HFFc6 (cell line): ENCODE results near the gene FOSB. TPM values are rescaled to one million over a fixed set of nuclear protein-coding genes. Genes with fewer than 3 reads are reported as not detected.

Experiments used
- DNase-seq: peaks from one replicate; pipeline ENCODE4 v3.0.0-alpha.2; 2018
- H3K27ac Mint-ChIP-seq: 2 replicates; pipeline ENCODE4 v1.8.0; 2020; ENCODE audit warnings: mild to moderate bottlenecking, mixed read lengths
- H3K27me3 Mint-ChIP-seq: 2 replicates; pipeline ENCODE4 v1.8.0; 2021; ENCODE audit warnings: mild to moderate bottlenecking, moderate library complexity, mixed read lengths; ENCODE audit not compliant: insufficient read depth
- H3K36me3 Mint-ChIP-seq: 2 replicates; pipeline ENCODE4 v1.8.0; 2021; ENCODE audit warnings: low read depth, mixed read lengths
- H3K4me1 Mint-ChIP-seq: 2 replicates; pipeline ENCODE4 v1.8.0; 2020; ENCODE audit warnings: low read depth, mixed read lengths
- H3K4me3 Mint-ChIP-seq: 2 replicates; pipeline ENCODE4 v1.8.0; 2020; ENCODE audit warnings: mild to moderate bottlenecking, moderate library complexity, mixed read lengths
- H3K9me3 Mint-ChIP-seq: 2 replicates; pipeline ENCODE4 v1.8.0; 2020; ENCODE audit warnings: mild to moderate bottlenecking, mixed read lengths
- total RNA-seq, 6 experiments: library from RNA; stranded (reverse); fragmentation: NEBNext Ultra II Directional; extraction: Animal tissue kit (Norgen Biotek cat#: 25700); gene quantifications; 2 replicates in 1 of 6; 3 replicates in 5 of 6; pipeline ENCODE4 v1.2.3, GENCODE V29; 2021
- TF ChIP-seq, protein P1 (sequence below): fragments of 200-600 bp; sonication (generic); IDR thresholded peaks from 2 replicates; pipeline ENCODE4 v1.5.0; 2021; ENCODE audit warnings: antibody characterized with exemption, mild to moderate bottlenecking

FOSB gene
- total RNA-seq, 6 experiments from 2014 or later: 35.0 to 71.5 (median 62.9) TPM

DNA sequence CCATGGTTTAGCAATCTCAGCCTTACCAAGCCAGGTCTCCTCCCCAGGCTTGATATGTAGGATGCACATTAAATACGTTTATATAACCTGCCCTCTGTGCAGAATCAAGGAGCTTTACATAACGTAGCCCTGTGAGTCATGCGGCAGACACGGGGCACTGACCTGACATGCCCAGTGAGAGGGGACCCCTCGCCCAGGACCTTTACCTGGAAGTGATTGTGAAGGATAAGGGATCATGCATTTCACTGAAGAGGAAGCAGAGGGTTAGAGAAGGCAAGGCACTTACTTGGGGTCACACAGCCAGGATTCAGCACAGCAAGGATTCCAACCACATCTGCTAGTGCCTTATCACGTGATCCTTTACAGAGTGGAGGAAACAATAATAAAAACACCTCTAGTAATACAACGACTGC, 18.9 kb upstream of the FOSB start:
- Mint-ChIP-seq H3K27ac (peak overlapping the region; percentile 100), H3K4me3 (peak overlapping the region; percentile 58), H3K4me1 (peaks cover 63% of the 10 kb centered on the region)

DNA sequence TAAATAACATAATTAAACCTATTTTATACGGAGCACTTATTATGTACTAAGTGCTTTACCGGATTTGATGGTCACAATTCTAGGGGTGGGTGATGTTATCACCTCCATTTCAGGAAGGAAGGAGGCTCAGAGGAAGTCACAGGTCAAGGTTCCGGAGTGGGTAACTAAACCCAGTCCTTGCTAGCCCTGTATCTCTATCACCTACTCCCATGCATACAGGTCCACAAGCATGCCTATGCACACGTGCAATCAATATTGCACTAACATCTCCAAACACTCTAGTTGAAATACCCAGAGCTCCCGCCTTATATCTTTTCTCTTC, 17.8 kb upstream of the FOSB start:
- Mint-ChIP-seq H3K4me3 (peak overlapping the region; percentile 99), H3K27me3 (peaks cover 5% of the 10 kb centered on the region; the same call in 1 of the 2 replicates), H3K9me3 (no peaks in the 10 kb centered on the region), H3K36me3 (no peaks in the 10 kb centered on the region), H3K27ac (peak overlapping the region; percentile 100), H3K4me1 (peaks cover 62% of the 10 kb centered on the region)
- DNase-seq: no peak
- TF ChIP-seq, protein P1, sequence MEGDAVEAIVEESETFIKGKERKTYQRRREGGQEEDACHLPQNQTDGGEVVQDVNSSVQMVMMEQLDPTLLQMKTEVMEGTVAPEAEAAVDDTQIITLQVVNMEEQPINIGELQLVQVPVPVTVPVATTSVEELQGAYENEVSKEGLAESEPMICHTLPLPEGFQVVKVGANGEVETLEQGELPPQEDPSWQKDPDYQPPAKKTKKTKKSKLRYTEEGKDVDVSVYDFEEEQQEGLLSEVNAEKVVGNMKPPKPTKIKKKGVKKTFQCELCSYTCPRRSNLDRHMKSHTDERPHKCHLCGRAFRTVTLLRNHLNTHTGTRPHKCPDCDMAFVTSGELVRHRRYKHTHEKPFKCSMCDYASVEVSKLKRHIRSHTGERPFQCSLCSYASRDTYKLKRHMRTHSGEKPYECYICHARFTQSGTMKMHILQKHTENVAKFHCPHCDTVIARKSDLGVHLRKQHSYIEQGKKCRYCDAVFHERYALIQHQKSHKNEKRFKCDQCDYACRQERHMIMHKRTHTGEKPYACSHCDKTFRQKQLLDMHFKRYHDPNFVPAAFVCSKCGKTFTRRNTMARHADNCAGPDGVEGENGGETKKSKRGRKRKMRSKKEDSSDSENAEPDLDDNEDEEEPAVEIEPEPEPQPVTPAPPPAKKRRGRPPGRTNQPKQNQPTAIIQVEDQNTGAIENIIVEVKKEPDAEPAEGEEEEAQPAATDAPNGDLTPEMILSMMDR: no peak

More for the DNA sequence above, 18.9 kb upstream of the FOSB start:
- DNase-seq: no peak
- TF ChIP-seq, protein P1: no peak
- Mint-ChIP-seq H3K27me3 (peaks cover 10% of the 10 kb centered on the region), H3K9me3 (no peaks in the 10 kb centered on the region), H3K36me3 (no peaks in the 10 kb centered on the region)

DNA sequence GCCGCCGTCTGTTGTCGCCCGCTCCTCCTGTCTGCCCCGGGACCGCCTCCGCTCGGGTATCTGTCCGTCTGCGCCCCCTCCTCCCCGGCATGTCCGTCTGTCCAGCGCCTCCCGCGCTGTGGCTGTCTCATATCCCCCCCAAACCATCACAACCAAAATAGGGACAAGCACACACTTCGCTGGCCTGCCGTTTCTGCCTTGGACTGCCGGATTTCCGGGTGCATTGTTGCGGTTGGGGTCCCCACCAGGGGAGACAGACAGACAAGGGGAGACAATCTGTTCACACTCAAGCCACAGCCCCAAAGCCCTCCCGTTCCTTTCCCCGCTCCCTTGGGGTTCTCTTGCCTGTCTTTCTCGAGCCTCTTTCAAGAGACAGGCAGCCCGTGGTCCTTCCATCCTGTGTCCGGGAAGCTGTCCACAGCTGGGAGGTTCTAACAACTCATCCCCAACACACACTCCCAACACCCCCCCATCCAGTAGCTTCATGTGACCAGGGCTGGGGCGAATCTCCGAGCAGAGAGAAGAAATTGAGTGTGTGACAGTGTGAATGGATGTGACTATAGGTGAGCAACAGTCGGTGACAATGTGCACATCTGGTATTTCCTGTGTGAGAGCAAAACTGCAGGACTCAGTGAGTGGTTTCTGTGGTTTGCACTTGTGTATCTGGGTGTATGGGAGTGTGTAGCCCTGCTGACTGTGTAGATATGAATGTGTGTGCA, 16.5 kb upstream of the FOSB start:
- Mint-ChIP-seq H3K27me3 (peaks cover 6% of the 10 kb centered on the region; the same call in 1 of the 2 replicates), H3K9me3 (no peaks in the 10 kb centered on the region), H3K4me3 (peak overlapping the region; percentile 96), H3K4me1 (peaks cover 64% of the 10 kb centered on the region), H3K36me3 (no peaks in the 10 kb centered on the region), H3K27ac (peak overlapping the region; percentile 100)
- TF ChIP-seq, protein P1: no peak
- peak; percentile 69 for DNase-seq

DNA sequence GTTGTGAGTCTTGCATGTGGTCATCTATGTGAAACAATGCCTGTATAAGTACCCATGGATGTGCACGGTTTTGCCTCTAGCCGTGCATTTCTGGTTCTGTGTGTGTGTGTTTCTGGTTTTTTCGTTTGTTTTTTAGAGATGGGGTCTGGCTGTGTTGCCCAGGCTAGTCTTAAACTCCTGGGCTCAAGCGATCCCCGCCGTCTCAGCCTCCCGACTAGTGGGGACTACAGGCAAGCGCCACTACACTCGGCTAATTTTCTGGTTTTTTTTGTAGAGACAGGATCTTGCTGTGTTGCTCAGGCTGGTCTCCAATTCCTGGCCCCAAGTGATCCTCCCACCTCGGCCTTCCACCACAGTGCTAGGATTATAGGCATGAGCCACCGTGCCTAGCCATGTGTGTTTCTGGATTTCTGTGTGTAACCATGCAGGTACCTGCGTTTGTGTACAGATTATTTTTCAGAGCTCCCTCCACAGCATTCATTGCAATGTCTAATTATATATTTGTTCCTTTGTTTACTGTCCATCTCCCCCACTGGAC, 15.9 kb upstream of the FOSB start:
- H3K9me3 Mint-ChIP-seq: no peaks in the 10 kb centered on the region
- peak overlapping the region; percentile 100 for H3K27ac Mint-ChIP-seq
- H3K4me3 Mint-ChIP-seq: peak overlapping the region; percentile 96
- no peaks in the 10 kb centered on the region for H3K36me3 Mint-ChIP-seq
- H3K4me1 Mint-ChIP-seq: peaks cover 67% of the 10 kb centered on the region
- H3K27me3 Mint-ChIP-seq: peaks cover 7% of the 10 kb centered on the region
- TF ChIP-seq, protein P1: no peak
- no peak for DNase-seq

DNA sequence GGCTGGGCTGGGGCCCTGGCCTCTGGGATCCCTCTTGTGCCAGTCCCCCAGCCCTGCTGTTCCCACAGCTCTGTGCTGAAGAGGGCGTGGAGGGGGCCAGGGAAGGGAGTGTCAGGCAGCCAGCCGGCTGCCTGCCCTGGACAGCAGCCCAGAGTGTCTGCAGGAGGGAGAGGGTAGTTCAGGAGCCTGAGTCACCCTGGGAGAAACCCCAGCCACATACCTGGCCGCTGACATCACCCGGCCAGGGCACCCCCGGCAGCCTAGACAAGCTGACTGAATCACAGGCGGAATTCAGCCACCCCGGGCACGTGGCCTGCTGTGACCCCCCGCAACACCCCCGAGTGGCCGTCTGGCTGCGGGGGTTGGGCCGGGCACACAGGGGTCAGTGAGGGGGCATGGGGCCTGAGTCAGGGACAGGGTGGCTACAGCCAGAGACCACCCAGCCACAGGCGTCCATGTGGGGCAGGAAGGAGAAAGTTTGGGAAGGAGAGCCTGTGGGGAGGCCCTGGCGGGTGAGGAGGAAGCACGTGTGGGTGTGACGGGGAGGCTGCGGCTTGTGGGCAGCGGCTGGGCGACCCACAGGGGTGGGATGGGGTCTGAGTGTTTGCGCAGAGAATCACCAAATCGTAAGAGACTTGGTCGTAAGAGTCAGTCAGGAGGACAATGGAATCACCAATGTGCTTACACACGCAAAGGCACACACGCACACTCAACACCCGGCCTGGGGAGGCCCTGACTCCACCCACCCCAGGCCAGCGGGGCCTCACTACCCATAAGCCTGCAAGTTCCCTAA, 11.9 kb upstream of the FOSB start:
- Mint-ChIP-seq H3K4me1 (peaks cover 46% of the 10 kb centered on the region), H3K36me3 (no peaks in the 10 kb centered on the region), H3K4me3 (peak overlapping the region; percentile 85), H3K9me3 (no peaks in the 10 kb centered on the region), H3K27ac (peak overlapping the region; percentile 100), H3K27me3 (peaks cover 7% of the 10 kb centered on the region)
- peak; percentile 99 for DNase-seq
- TF ChIP-seq, protein P1: no peak
